HepG2 (cell line): ENCODE measurements around the gene TK2. TPM values are rescaled to one million over a fixed set of nuclear protein-coding genes. Genes with fewer than 3 reads are reported as not detected.

Experiments
- ATAC-seq: fragments of 200-7000 bp; cut with Tn5 transposase; 3 replicates; pipeline ENCODE4 v1.9.1; 2020; ENCODE audit warnings: mild to moderate bottlenecking, moderate library complexity
- BruUV-seq: library from RNA; stranded (reverse); fragments of 400-500 nt; replicated peaks from 2 replicates; lab custom pipeline; 2021; lab: Mats Ljungman, UMichigan
- CTCF ChIA-PET: fragments of 300-600 bp; formaldehyde crosslinking; extraction: SDS; loops from one replicate; lab custom pipeline; 2021; ENCODE audit warnings: low total read pairs, inconsistent platforms, low intra/inter-chr PET ratio; lab: Yijun Ruan, JAX
- POLR2A ChIA-PET: fragments of 350-600 bp; sonication (Branson Sonifier 250); formaldehyde crosslinking; loops from one replicate; lab custom pipeline; 2020; ENCODE audit warnings: antibody characterized with exemption, inconsistent platforms; lab: Yijun Ruan, JAX
- DNase-seq: peaks from one replicate; pipeline ENCODE4 v3.0.0-alpha.2; 2015; ENCODE audit warnings: low spot score
- FAIRE-seq: peaks from 3 replicates; lab custom pipeline; 2011; peaks lifted over from hg19 to GRCh38; lab: Jason Lieb, UNC
- H2AFZ ChIP-seq: one replicate; pipeline ENCODE4 v1.6.1; 2011; ENCODE audit warnings: low read length, inconsistent platforms
- H3K27ac ChIP-seq: fragments of 300-600 bp; 3 replicates; pipeline ENCODE4 v1.8.0; 2011; ENCODE audit warnings: mixed run types, mild to moderate bottlenecking, mixed read lengths, low read length, inconsistent platforms; ENCODE audit not compliant: insufficient read depth; ENCODE audit errors: extremely low read length
- H3K27me3 ChIP-seq, 2 experiments: fragments of 200-600 bp in 1 of 2; 2 replicates in 1 of 2; 3 replicates in 1 of 2; pipeline versions ENCODE4 v1.6.0 to v1.8.0; 2011; ENCODE audit warnings: low read length in 2 of 2, mild to moderate bottlenecking in 2 of 2, moderate library complexity in 2 of 2, inconsistent platforms in 1 of 2; ENCODE audit not compliant: insufficient read depth in 2 of 2, control insufficient read depth in 1 of 2
- H3K36me3 ChIP-seq, 2 experiments: fragments of 200-600 bp in 1 of 2; replicated peaks in 1 of 2; 2 replicates in 1 of 2; 3 replicates in 1 of 2; pipeline versions ENCODE4 v1.5.1 to v1.8.0; 2011; ENCODE audit warnings: low read length in 2 of 2, inconsistent platforms in 1 of 2; ENCODE audit not compliant: insufficient read depth in 2 of 2, control insufficient read depth in 1 of 2
- H3K4me1 ChIP-seq: 2 replicates; pipeline ENCODE4 v1.5.1; 2012; ENCODE audit warnings: low read length, inconsistent platforms; ENCODE audit not compliant: insufficient read depth
- H3K4me2 ChIP-seq: 2 replicates; pipeline ENCODE4 v1.6.0; 2011; ENCODE audit warnings: low read depth, low read length, inconsistent platforms
- H3K4me3 ChIP-seq, 3 experiments: fragments of 200-600 bp in 1 of 3; sonication (generic), shearing (Covaris generic) in 1 of 3; replicated peaks in 1 of 3; 2 replicates each; pipeline ENCODE4 v1.5.1; 2011 to 2016; ENCODE audit warnings: low read length in 3 of 3, inconsistent platforms in 2 of 3, low read depth in 2 of 3, mild to moderate bottlenecking in 2 of 3, control low read depth in 1 of 3, mixed read lengths in 1 of 3; ENCODE audit not compliant: insufficient read depth in 1 of 3
- H3K79me2 ChIP-seq: one replicate; pipeline ENCODE4 v1.6.1; 2011; ENCODE audit warnings: low read length, inconsistent platforms; ENCODE audit not compliant: insufficient read depth
- H3K9ac ChIP-seq: 2 replicates; pipeline ENCODE4 v1.6.0; 2011; ENCODE audit warnings: mild to moderate bottlenecking, low read depth, low read length, inconsistent platforms; ENCODE audit not compliant: insufficient read depth
- H3K9me3 ChIP-seq: 2 replicates; pipeline ENCODE4 v1.5.1; 2012; ENCODE audit warnings: mild to moderate bottlenecking, low read length
- H4K20me1 ChIP-seq: 2 replicates; pipeline ENCODE4 v1.6.0; 2011; ENCODE audit warnings: inconsistent platforms, mild to moderate bottlenecking, low read length, moderate library complexity; ENCODE audit not compliant: insufficient read depth
- AFF4 ChIP-seq: sonication (generic); formaldehyde crosslinking; IDR thresholded peaks from 2 replicates; pipeline ENCODE4 v1.4.0; 2020; ENCODE audit warnings: missing genetic modification reagents
- ARID5B ChIP-seq: IDR thresholded peaks from 2 replicates; pipeline ENCODE4 v1.4.0; 2020; ENCODE audit warnings: mild to moderate bottlenecking, missing genetic modification reagents
- CREM ChIP-seq, 2 experiments: sonication (generic) in 1 of 2; formaldehyde crosslinking in 1 of 2; IDR thresholded peaks; 2 replicates each; pipeline versions ENCODE4 v1.4.0 to v1.6.1; 2016 to 2020; ENCODE audit warnings: antibody characterized with exemption in 1 of 2, mild to moderate bottlenecking in 1 of 2, missing genetic modification reagents in 1 of 2
- GTF2F1 ChIP-seq: fragments of 150-350 bp; IDR thresholded peaks from 2 replicates; pipeline ENCODE4 v1.6.1; 2014; ENCODE audit warnings: low read length
- HOXA5 ChIP-seq: sonication (generic); formaldehyde crosslinking; IDR thresholded peaks from 2 replicates; pipeline ENCODE4 v1.4.0; 2020; ENCODE audit warnings: missing genetic modification reagents
- MIER2 ChIP-seq: IDR thresholded peaks from 2 replicates; pipeline ENCODE4 v1.6.1; 2016; ENCODE audit warnings: missing biosample characterization, missing genetic modification reagents
- NR2F2 ChIP-seq: IDR thresholded peaks from 2 replicates; pipeline ENCODE4 v1.6.1; 2012; ENCODE audit warnings: low read depth, inconsistent platforms, borderline replicate concordance
- SCMH1 ChIP-seq: sonication (generic); formaldehyde crosslinking; IDR thresholded peaks from 2 replicates; pipeline ENCODE4 v1.9.0; 2021; ENCODE audit warnings: missing genetic modification reagents, mild to moderate bottlenecking, borderline replicate concordance
- SOX6 ChIP-seq, 2 experiments: fragments of 450-650 bp in 1 of 2; sonication (generic) in 1 of 2; formaldehyde crosslinking in 1 of 2; IDR thresholded peaks; 2 replicates each; pipeline versions ENCODE4 v1.4.0 to v1.6.1; 2017 to 2020; ENCODE audit warnings: antibody characterized with exemption in 1 of 2, mild to moderate bottlenecking in 1 of 2, missing genetic modification reagents in 1 of 2
- ZC3H4 ChIP-seq: sonication (generic); formaldehyde crosslinking; IDR thresholded peaks from 2 replicates; pipeline ENCODE4 v1.4.0; 2020; ENCODE audit warnings: missing genetic modification reagents, borderline replicate concordance
- ZNF562 ChIP-seq: sonication (generic); formaldehyde crosslinking; IDR thresholded peaks from 2 replicates; pipeline ENCODE4 v1.8.0; 2022; ENCODE audit warnings: missing genetic modification reagents, borderline replicate concordance
- ZNF777 ChIP-seq: sonication (generic); formaldehyde crosslinking; IDR thresholded peaks from 2 replicates; pipeline ENCODE4 v1.4.0; 2020; ENCODE audit warnings: missing genetic modification reagents
- WGBS: methylation state at CpG from one replicate; pipeline ENCODE4 v1.1.6; 2017; ENCODE audit warnings: low lambda C conversion rate; 5-methylcytosine and 5-hydroxymethylcytosine counted together
- in situ Hi-C: cut with HindIII; loops from 2 replicates; pipeline ENCODE4 v1.10.0; 2017; ENCODE audit warnings: low pct_unique_long_range_greater_than_20kb; ENCODE audit not compliant: extremely low pct_ligation_motif_present
- intact Hi-C: fragments of 100-400 bp; cut with micrococcal nuclease; formaldehyde crosslinking; loops from one replicate; pipeline ENCODE4 v1.10.0; 2022; ENCODE audit not compliant: unreplicated experiment
- polyA plus RNA-seq, 8 experiments: library from polyadenylated mRNA; depleted of rRNA in 3 of 8; stranded (reverse) in 7 of 8; unstranded in 1 of 8; fragments of >200 nt; fragmentation: Illumina TruSeq in 4 of 8; extraction: Trizol in 4 of 8; gene quantifications; 2 replicates each; pipeline versions ENCODE4 v1.2.1 to v1.2.3, GENCODE V29; 2011 to 2016; ENCODE audit warnings: low read depth in 4 of 8, missing spikeins in 1 of 8, mixed read lengths in 1 of 8; ENCODE audit not compliant: insufficient read depth in 1 of 8
- total RNA-seq, 5 experiments: library from RNA; depleted of rRNA; stranded (reverse); fragments of >200 nt; fragmentation: Illumina TruSeq; extraction: Trizol; gene quantifications; 2 replicates each; pipeline ENCODE4 v1.2.3, GENCODE V29; 2016; ENCODE audit warnings: low read depth in 1 of 5
- TF ChIP-seq, protein P1 (sequence below): sonication (generic); formaldehyde crosslinking; IDR thresholded peaks from 2 replicates; pipeline ENCODE4 v1.8.1; 2023; ENCODE audit warnings: mild to moderate bottlenecking, missing genetic modification reagents

The TK2 gene
- total and polyA plus RNA-seq, 2 of the 13 experiments (the other 11 are each of a cell fraction or from before 2014, with no cell fraction given): 18.7 to 21.0 TPM

DNA sequence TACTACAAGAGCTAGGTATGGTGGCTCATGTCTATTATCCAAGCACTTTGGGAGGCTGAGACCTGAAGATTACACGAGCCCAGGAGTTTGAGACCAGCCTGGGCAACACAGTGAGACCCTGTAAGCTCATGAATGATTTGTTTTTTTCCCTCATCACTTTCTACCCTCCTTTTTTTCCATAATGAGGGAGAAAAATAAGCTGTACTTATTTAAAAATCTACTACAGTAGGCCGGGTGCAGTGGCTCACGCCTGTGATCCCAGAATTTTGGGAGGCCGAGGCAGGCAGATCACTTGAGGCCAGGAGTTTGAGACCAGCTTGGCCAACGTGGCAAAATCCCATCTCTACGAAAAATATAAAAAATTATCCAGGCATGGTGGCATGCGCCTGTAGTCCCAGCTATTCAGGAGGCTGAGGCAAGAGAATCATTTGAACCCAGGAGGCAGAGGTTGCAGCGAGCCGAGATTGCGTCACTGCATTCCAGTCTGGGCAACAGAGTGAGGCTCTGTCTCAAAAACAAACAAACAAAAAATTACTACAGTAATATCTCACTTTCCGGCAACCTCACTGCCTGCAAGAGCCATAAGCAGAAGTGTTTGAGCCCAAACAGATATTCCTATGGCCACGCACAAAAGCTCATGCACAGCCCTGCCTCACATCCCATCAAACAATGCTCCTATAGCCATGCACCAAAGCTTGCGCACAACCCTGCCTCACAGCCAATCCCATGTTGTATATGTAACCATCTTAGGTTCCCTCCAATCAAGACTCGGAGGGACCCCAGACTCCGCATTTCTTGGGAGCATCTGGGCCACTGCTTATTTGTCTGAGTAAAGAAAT, 37.4 kb downstream of the TK2 start:
- Histone ChIP-seq H3K36me3 (peaks cover 3 to 5% of the 10 kb centered on the region in 2 experiments; a peak in 4 of 5 replicates), H3K27ac (peak overlapping the region; percentile 71), H3K79me2 (no peaks in the 10 kb centered on the region), H3K9ac (peak overlapping the region; percentile 48), H3K27me3 (no peaks in the 10 kb centered on the region), H3K9me3 (no peaks in the 10 kb centered on the region), H4K20me1 (no peaks in the 10 kb centered on the region), H3K4me2 (peak overlapping the region; percentile 46), H3K4me3 (peak overlapping the region in 1 of 3 experiments; percentile 15; a peak in 1 of 6 replicates), H2AFZ (no peak overlapping the region), H3K4me1 (peaks cover 54% of the 10 kb centered on the region)
- intact Hi-C loops (no loop called here), in situ Hi-C loops (no loop called here)
- DNase-seq (peak; percentile 70), FAIRE-seq (no peak), ATAC-seq (peak; percentile 1; the same call in 1 of the 3 replicates)
- CTCF ChIA-PET: no interaction called here
- POLR2A ChIA-PET: interaction anchor here (1.2 to 2.2 kb wide), 4 partner anchors 10 to 79 kb away, joined by 3 to 10 read pairs (median 6); partner anchors contain the start of genes CKLF and TK2
- BruUV-seq: no TSS peak
- WGBS: 65% methylated on average over 15 of the region's 15 CpGs
- TF ChIP-seq MIER2 (CRISPR knock-in tag) (no peak), ZNF562 (CRISPR knock-in tag) (no peak), AFF4 (no peak), HOXA5 (CRISPR knock-in tag) (no peak; the same call in 1 of the 2 replicates), ARID5B (CRISPR knock-in tag) (peak; percentile 77), NR2F2 (no peak), CREM (IDR thresholded peaks at IDR 0.05) (no peak), CREM (CRISPR knock-in tag; IDR thresholded peaks at IDR 0.05) (no peak), SOX6 (IDR thresholded peaks at IDR 0.05) (no peak), SOX6 (CRISPR knock-in tag; IDR thresholded peaks at IDR 0.05) (no peak), SCMH1 (CRISPR knock-in tag) (no peak), ZNF777 (CRISPR knock-in tag) (no peak), ZC3H4 (CRISPR knock-in tag) (no peak), GTF2F1 (no peak)
- TF ChIP-seq, protein P1, sequence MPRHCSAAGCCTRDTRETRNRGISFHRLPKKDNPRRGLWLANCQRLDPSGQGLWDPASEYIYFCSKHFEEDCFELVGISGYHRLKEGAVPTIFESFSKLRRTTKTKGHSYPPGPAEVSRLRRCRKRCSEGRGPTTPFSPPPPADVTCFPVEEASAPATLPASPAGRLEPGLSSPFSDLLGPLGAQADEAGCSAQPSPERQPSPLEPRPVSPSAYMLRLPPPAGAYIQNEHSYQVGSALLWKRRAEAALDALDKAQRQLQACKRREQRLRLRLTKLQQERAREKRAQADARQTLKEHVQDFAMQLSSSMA (CRISPR knock-in tag): no peak
